GM19025 (cell line): ENCODE measurements around the gene CYSLTR1.
"Not testable (repeated sequence)": the region's sequence is repeated elsewhere in the genome, so short reads cannot be mapped to it uniquely, and the experiment has no call there.

Experiments
- ATAC-seq: cut with Tn5 transposase; IDR thresholded peaks from one replicate; pipeline ENCODE4 v1.9.1; 2021; ENCODE audit warnings: mild to moderate bottlenecking, low read depth, moderate library complexity; ENCODE audit not compliant: unreplicated experiment

CYSLTR1 gene

DNA sequence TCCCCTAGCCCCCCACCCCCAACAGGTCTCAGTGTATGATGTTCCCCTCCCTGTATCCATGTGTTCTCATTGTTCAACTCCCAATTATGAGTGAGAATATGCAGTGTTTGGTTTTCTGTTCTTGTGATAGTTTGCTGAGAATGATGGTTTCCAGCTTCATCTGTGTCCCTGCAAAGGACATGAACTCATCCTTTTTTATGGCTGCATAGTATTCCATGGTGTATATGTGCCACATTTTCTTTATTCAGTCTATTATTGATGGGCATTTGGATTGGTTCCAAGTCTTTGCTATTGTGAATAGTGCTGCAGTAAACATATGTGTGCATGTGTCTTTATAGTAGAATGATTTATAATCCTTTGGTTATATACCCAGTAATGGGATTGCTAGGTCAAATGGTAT is 101.4 kb downstream of the CYSLTR1 start:
- ATAC-seq, result not testable (repeated sequence)
